SH-SY5Y (cell line): ENCODE data around the gene SPRR2D.

Experiments
- GATA2 ChIP-seq: IDR thresholded peaks from 2 replicates; pipeline ENCODE4 v1.6.1; 2011; ENCODE audit warnings: mild to moderate bottlenecking, low read depth, low read length
- GATA3 ChIP-seq: IDR thresholded peaks from 2 replicates; pipeline ENCODE4 v1.6.1; 2011; ENCODE audit warnings: low read depth, mild to moderate bottlenecking, low read length, moderate library complexity

- TF ChIP-seq GATA2 (no peak), GATA3 (no peak)
Observed at GRCh38 chr1:152993186-152993585, 47.7 kb downstream of the SPRR2D start.
